ENCODE results near the gene FBXO11. TPM values are rescaled to one million over a fixed set of nuclear protein-coding genes. Genes with fewer than 3 reads are reported as not detected.

FBXO11 gene
- total RNA-seq (10 to 100 TPM; 26.0 to 52.4 (median 35.0) TPM), polyA plus RNA-seq (10 to 100 TPM; 19.7 to 23.4 TPM)
- long read RNA-seq, donor 1, full-length matches to known transcripts, result 30 of 48 reads
- long read RNA-seq, donor 1, partial matches to known transcripts, result 8 of 48 reads
- long read RNA-seq, donor 1, other reads (novel, unspliced or antisense), result 10 of 48 reads
- long read RNA-seq, donor 2, full-length matches to known transcripts, result 5 of 11 reads
- long read RNA-seq, donor 2, partial matches to known transcripts, result 3 of 11 reads
- long read RNA-seq, donor 2, other reads (novel, unspliced or antisense), result 3 of 11 reads
- long read RNA-seq, donor 3, full-length matches to known transcripts, result 45 of 59 reads
- long read RNA-seq, donor 3, partial matches to known transcripts, result 7 of 59 reads
- long read RNA-seq, donor 3, other reads (novel, unspliced or antisense), result 7 of 59 reads

DNA sequence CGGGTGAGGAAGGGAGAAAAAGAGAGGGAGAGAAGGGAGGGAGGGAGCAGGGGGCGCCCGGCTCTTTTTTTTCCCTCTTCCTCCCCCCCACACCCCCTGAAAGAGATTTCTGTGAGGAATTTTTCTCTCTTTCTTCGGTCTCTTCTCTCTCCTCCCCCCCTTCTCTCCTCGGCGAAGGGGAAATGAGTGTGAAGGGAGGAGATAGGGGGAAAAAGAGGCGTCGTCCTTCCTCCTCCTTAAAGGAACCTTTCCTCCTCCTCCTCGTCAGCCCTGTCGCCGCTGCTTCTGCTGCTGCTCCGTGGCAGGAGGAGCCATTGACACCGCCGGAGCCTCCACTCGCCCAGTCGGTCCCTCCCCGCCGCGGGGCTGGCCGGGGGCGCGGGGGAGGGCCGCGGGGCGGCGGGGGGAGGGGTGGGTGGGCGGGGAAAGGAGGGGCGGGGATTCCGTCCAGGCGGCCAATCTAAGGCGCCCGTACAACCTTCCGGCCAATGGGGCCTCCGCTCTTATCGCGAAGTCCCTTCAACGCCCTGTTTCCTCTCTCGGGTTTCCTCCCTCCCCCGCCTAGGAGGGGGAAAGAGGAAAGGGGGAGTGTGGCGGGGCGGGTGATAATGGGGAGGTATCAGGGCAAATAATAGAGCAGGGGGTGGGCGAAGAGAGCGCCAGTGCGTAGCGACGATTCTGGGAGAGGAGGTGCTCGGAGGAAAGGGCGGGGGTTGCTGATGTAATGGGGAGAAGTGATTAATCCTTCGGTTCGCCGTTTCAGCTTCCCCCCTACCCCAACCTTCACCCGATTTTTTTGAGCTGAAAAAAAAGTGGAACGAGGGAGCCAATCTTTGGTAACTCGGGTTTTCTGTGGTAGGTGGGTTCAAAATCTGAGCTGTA lies at the start of gene FBXO11:
Gene FBXO11 (minus strand): TSS at position 342 of the 882 bp plus-strand sequence. CDS start 778 bp downstream, outside the sequence.
- no peaks in the 10 kb centered on the region for H3K9me3 ChIP-seq
- intact Hi-C loops (cut with DNase I), result loop anchor here (1.0 to 10.0 kb wide), 12 partner anchors 39 to 528 kb away; partner anchors contain the start of gene MSH6 (in 9 of the 10)
- DNase-seq (peak; percentile 97 to 98 (median 98)), ATAC-seq (peak; percentile 95 to 98 (median 97))
- peaks cover 0 to 34% (median 22%) of the 10 kb centered on the region in 12 donors for H3K4me1 ChIP-seq
- peak within 1 kb of the TSS; percentile 75 to 98 (median 92) for H3K4me3 ChIP-seq
- peak within 1 kb of the TSS; percentile 96 to 100 (median 99) for H3K27ac ChIP-seq
- H3K36me3 ChIP-seq, result no peaks in the 10 kb centered on the region
- TF ChIP-seq, protein P1, sequence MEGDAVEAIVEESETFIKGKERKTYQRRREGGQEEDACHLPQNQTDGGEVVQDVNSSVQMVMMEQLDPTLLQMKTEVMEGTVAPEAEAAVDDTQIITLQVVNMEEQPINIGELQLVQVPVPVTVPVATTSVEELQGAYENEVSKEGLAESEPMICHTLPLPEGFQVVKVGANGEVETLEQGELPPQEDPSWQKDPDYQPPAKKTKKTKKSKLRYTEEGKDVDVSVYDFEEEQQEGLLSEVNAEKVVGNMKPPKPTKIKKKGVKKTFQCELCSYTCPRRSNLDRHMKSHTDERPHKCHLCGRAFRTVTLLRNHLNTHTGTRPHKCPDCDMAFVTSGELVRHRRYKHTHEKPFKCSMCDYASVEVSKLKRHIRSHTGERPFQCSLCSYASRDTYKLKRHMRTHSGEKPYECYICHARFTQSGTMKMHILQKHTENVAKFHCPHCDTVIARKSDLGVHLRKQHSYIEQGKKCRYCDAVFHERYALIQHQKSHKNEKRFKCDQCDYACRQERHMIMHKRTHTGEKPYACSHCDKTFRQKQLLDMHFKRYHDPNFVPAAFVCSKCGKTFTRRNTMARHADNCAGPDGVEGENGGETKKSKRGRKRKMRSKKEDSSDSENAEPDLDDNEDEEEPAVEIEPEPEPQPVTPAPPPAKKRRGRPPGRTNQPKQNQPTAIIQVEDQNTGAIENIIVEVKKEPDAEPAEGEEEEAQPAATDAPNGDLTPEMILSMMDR (IDR thresholded peaks at IDR 0.05), result peak in 10 of 12 donors; percentile 42 to 79 (median 64)
- TF ChIP-seq POLR2A (IDR thresholded peaks at IDR 0.05), result peak; percentile 16 to 77
- no peaks in the 10 kb centered on the region for H3K27me3 ChIP-seq
- WGBS, 4 donors, result 0 to 1% (median 1%) methylated on average over 37 to 47 of the region's 54 CpGs

DNA sequence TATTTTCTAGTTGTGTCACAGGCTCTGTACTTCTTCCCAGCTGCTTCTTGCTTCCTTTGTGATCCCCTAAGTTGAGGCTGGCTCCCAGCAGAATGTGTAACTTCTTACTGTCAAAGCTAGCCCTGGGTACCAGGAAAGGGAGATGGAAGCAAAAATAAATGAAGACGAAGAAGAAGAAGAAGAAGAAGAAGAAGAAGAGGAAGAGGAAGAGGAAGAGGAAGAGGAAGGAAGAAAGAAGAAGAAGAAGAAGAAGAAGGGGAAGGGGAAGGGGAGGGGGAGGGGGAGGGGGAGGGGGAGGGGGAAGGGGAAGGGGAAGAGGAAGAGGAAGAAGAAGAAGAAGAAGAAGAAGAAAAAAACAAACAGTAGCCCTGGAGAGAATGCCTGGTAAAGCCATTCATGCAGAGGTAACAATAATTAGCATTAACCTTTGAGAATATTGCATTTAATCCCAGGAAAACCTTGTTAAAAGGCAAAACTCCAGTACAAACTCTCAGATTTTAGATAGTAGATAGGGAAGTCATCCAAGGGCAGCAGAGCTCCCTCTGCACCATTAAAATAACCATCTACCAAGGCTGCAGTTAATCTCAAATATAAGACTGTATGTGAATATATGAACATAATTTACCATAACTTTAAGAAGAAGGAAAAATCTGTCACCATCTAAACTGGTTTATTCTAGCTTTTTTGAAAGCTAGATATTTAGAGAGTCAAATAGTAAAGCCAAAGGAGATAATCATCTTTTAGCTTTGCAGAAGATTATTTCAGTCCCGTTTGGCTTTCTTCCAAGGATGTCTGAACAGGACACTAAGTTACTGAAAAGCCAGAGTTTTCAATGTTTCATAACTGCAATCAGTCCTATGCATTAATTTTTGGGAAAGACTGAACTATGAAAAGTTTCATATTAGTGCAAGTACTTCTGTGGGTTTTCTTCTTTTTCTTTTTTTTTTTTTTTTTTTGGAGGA lies 44.3 kb upstream of the FBXO11 start:
- no peak overlapping the region for H3K4me3 ChIP-seq
- H3K9me3 ChIP-seq, result no peaks in the 10 kb centered on the region
- ATAC-seq (no peak), DNase-seq (no peak)
- no peak overlapping the region for H3K27ac ChIP-seq
- WGBS, 4 donors, result 49 to 61% (median 57%) methylated on average over 1 to 2 of the region's 2 CpGs
- TF ChIP-seq, protein P1 (IDR thresholded peaks at IDR 0.05), result no peak
- no peak for TF ChIP-seq POLR2A (IDR thresholded peaks at IDR 0.05)
- H3K4me1 ChIP-seq, result no peaks in the 10 kb centered on the region
- H3K36me3 ChIP-seq, result no peaks in the 10 kb centered on the region
- H3K27me3 ChIP-seq, result no peaks in the 10 kb centered on the region
- intact Hi-C loops (cut with DNase I), result no loop called here

DNA sequence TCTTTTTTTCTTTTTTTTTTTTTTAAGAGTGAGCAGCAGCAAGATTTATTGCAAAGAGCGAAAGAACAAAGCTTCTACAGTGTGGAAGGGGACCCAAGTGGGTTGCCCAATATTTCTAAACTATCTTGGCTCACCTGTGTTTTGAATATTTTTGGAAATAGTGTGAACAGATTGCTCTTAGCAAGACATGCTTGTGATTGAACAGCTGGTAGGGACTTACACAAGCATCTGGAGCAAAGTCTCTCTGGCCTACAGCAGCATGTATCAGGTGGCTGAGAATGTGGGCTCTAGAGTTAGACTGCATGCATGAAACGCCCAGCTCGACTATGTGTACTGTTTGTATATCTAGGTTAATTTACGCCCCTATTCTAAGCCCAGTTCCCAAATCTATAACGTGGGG lies 40.3 kb upstream of the FBXO11 start:
- no peak for DNase-seq
- H3K27me3 ChIP-seq, result no peaks in the 10 kb centered on the region
- WGBS, 4 donors, result 65 to 89% (median 69%) methylated on average over 5 of the region's 5 CpGs
- H3K4me3 ChIP-seq, result no peak overlapping the region
- intact Hi-C loops (cut with DNase I), result no loop called here
- H3K27ac ChIP-seq, result no peak overlapping the region
- no peaks in the 10 kb centered on the region for H3K4me1 ChIP-seq
- ATAC-seq, result peak in 2 of 4 donors; percentile 41 to 75
- TF ChIP-seq, protein P1 (IDR thresholded peaks at IDR 0.05), result no peak
- TF ChIP-seq POLR2A (IDR thresholded peaks at IDR 0.05), result no peak
- H3K36me3 ChIP-seq, result no peaks in the 10 kb centered on the region
- H3K9me3 ChIP-seq, result no peaks in the 10 kb centered on the region

Data from heart left ventricle (tissue), 16 donors.